Measurements from ENCODE around the gene POU6F2. TPM values are rescaled to one million over a fixed set of nuclear protein-coding genes. Genes with fewer than 3 reads are reported as not detected.

The POU6F2 gene
- total RNA-seq, 3 donors from 2014 or later = under 0.01 TPM; not detected in 2

- TF ChIP-seq POLR2A (IDR thresholded peaks at IDR 0.05) = no peak
- no peak for TF ChIP-seq CTCF (IDR thresholded peaks at IDR 0.05)
- no peak for TF ChIP-seq POLR2AphosphoS5 (IDR thresholded peaks at IDR 0.05)
- H3K27ac ChIP-seq = no peak overlapping the region
- intact Hi-C loops (cut with DNase I; ENCODE audit: low total_unique reads) = no loop called here
- no peak overlapping the region for H3K4me3 ChIP-seq
- H3K9me3 ChIP-seq = no peaks in the 10 kb centered on the region
- no peaks in the 10 kb centered on the region for H3K27me3 ChIP-seq
- DNase-seq (ENCODE audit: low spot score in 2 of 2) = no peak
- no peaks in the 10 kb centered on the region for H3K36me3 ChIP-seq
- H3K4me1 ChIP-seq = no peaks in the 10 kb centered on the region
Observed at GRCh38 chr7:39429421-39429820, 451.7 kb downstream of the POU6F2 start.

DNA sequence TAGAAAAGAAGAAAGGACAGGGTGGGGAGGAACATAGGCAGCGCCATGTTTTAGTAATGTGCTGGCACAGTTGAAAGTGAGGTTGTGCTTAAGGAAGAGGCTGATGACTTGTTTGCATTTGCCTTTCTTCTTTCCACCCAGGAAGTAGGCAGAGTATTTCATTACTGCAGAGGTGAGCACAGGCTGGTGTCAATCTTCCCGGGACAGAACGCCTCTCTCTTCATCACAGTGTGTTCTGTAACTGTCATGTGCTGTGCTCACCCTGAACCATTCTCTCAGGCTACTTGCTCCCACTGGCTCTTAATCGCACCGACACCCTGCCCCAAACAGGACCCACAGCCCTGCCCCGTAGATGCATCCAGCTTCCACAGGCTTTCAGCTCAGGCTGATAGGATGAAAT lies 452.7 kb downstream of the POU6F2 start:
- H3K27me3 ChIP-seq = no peaks in the 10 kb centered on the region
- H3K4me3 ChIP-seq = no peak overlapping the region
- intact Hi-C loops (cut with DNase I; ENCODE audit: low total_unique reads) = no loop called here
- H3K36me3 ChIP-seq = no peaks in the 10 kb centered on the region
- TF ChIP-seq POLR2AphosphoS5 (IDR thresholded peaks at IDR 0.05) = no peak
- no peak for TF ChIP-seq POLR2A (IDR thresholded peaks at IDR 0.05)
- TF ChIP-seq CTCF (IDR thresholded peaks at IDR 0.05) = no peak
- no peak for DNase-seq (ENCODE audit: low spot score in 2 of 2)
- no peak overlapping the region for H3K27ac ChIP-seq
- no peaks in the 10 kb centered on the region for H3K9me3 ChIP-seq
- H3K4me1 ChIP-seq = no peaks in the 10 kb centered on the region

- Histone ChIP-seq H3K4me1 (no peaks in the 10 kb centered on the region), H3K9me3 (no peaks in the 10 kb centered on the region), H3K27ac (no peak overlapping the region), H3K36me3 (no peaks in the 10 kb centered on the region), H3K4me3 (no peak overlapping the region), H3K27me3 (no peaks in the 10 kb centered on the region)
- intact Hi-C loops (cut with DNase I; ENCODE audit: low total_unique reads) = no loop called here
- TF ChIP-seq POLR2A (IDR thresholded peaks at IDR 0.05) = no peak
- no peak for DNase-seq (ENCODE audit: low spot score in 2 of 2)
Observed at GRCh38 chr7:39430909-39431641, 453.4 kb downstream of the POU6F2 start.

- TF ChIP-seq CTCF (IDR thresholded peaks at IDR 0.05) (no peak), POLR2A (IDR thresholded peaks at IDR 0.05) (no peak), POLR2AphosphoS5 (IDR thresholded peaks at IDR 0.05) (no peak)
- Histone ChIP-seq H3K36me3 (no peaks in the 10 kb centered on the region), H3K4me1 (no peaks in the 10 kb centered on the region), H3K4me3 (no peak overlapping the region), H3K27me3 (no peaks in the 10 kb centered on the region), H3K27ac (no peak overlapping the region), H3K9me3 (no peaks in the 10 kb centered on the region)
- no peak for DNase-seq (ENCODE audit: low spot score in 2 of 2)
- intact Hi-C loops (cut with DNase I; ENCODE audit: low total_unique reads) = no loop called here
Observed at GRCh38 chr7:39432368-39432767, 454.7 kb downstream of the POU6F2 start.

GRCh38 chr7:39432807-39433416 lies 455.2 kb downstream of the POU6F2 start:
- DNase-seq (ENCODE audit: low spot score in 2 of 2) = no peak
- Histone ChIP-seq H3K9me3 (no peaks in the 10 kb centered on the region), H3K27me3 (no peaks in the 10 kb centered on the region), H3K36me3 (no peaks in the 10 kb centered on the region), H3K4me1 (no peaks in the 10 kb centered on the region), H3K27ac (no peak overlapping the region), H3K4me3 (no peak overlapping the region)
- intact Hi-C loops (cut with DNase I; ENCODE audit: low total_unique reads) = no loop called here
- TF ChIP-seq POLR2AphosphoS5 (IDR thresholded peaks at IDR 0.05) (no peak), POLR2A (IDR thresholded peaks at IDR 0.05) (no peak), CTCF (IDR thresholded peaks at IDR 0.05) (no peak)

Data from breast epithelium (tissue), 4 donors.